H1 (cell line): Measurements from ENCODE around the gene ITLN1. TPM values are rescaled to one million over a fixed set of nuclear protein-coding genes. Genes with fewer than 3 reads are reported as not detected.

ENCODE experiments used
- CTCF ChIA-PET: fragments of 300-600 bp; sonication (Branson Sonifier 250); formaldehyde crosslinking; loops from one replicate; lab custom pipeline; 2021; ENCODE audit not compliant: partially characterized antibody; lab: Charles Lee
- POLR2A ChIA-PET: fragments of 300-600 bp; sonication (Branson Sonifier 250); formaldehyde crosslinking; loops from one replicate; lab custom pipeline; 2021; ENCODE audit warnings: inconsistent platforms; ENCODE audit not compliant: partially characterized antibody; lab: Charles Lee
- DNase-seq, 2 experiments: peaks; one replicate each; pipeline versions ENCODE4 v3.0.0 to v3.0.0-alpha.2; 2010 to 2022; ENCODE audit warnings: low spot score in 2 of 2, low read depth in 1 of 2, mixed read lengths in 1 of 2
- FAIRE-seq: peaks from 2 replicates; lab custom pipeline; 2011; peaks lifted over from hg19 to GRCh38; lab: Jason Lieb, UNC
- H2AFZ ChIP-seq: 2 replicates; pipeline ENCODE4 v1.8.1; 2012; ENCODE audit warnings: low read length, inconsistent platforms
- H2AK5ac ChIP-seq: 2 replicates; pipeline ENCODE4 v1.6.1; 2013; ENCODE audit warnings: low read depth, low read length
- H2BK120ac ChIP-seq: replicated peaks from 2 replicates; pipeline ENCODE3; 2013; ENCODE audit warnings: low read depth, low read length, inconsistent platforms
- H2BK12ac ChIP-seq: 2 replicates; pipeline ENCODE4 v1.6.1; 2013; ENCODE audit warnings: low read depth, low read length
- H2BK15ac ChIP-seq: 2 replicates; pipeline ENCODE4 v1.6.1; 2013; ENCODE audit warnings: low read length
- H2BK20ac ChIP-seq: 2 replicates; pipeline ENCODE4 v1.6.1; 2013; ENCODE audit warnings: low read length
- H2BK5ac ChIP-seq: 2 replicates; pipeline ENCODE4 v1.6.1; 2013; ENCODE audit warnings: low read depth, low read length
- H3K14ac ChIP-seq: 2 replicates; pipeline ENCODE4 v1.6.1; 2013; ENCODE audit warnings: inconsistent platforms; ENCODE audit not compliant: insufficient read length
- H3K18ac ChIP-seq: 2 replicates; pipeline ENCODE4 v1.6.1; 2013; ENCODE audit warnings: low read length; ENCODE audit errors: extremely low read depth
- H3K23ac ChIP-seq: 2 replicates; pipeline ENCODE4 v1.6.1; 2013; ENCODE audit warnings: inconsistent platforms; ENCODE audit not compliant: insufficient read length
- H3K23me2 ChIP-seq: 2 replicates; pipeline ENCODE4 v1.6.1; 2013; ENCODE audit warnings: low read depth, low read length
- H3K27ac ChIP-seq: 2 replicates; pipeline ENCODE4 v1.6.1; 2011; ENCODE audit warnings: low read depth, low read length, inconsistent platforms
- H3K27me3 ChIP-seq, 4 experiments: replicated peaks in 1 of 4; 1 replicate in 1 of 4; 2 replicates in 3 of 4; pipeline versions ENCODE4 v1.6.1 to v1.8.1; 2011 to 2013; ENCODE audit warnings: low read length in 3 of 4, mild to moderate bottlenecking in 3 of 4, inconsistent platforms in 2 of 4, mixed read lengths in 2 of 4, moderate library complexity in 1 of 4; ENCODE audit not compliant: control insufficient read depth in 3 of 4, insufficient read depth in 3 of 4; ENCODE audit errors: extremely low read depth in 1 of 4
- H3K36me3 ChIP-seq, 4 experiments: 2 replicates each; pipeline versions ENCODE4 v1.6.1 to v1.8.1; 2011 to 2013; ENCODE audit warnings: mild to moderate bottlenecking in 4 of 4, low read length in 3 of 4, moderate library complexity in 2 of 4, control low read depth in 1 of 4, inconsistent platforms in 1 of 4; ENCODE audit not compliant: insufficient read depth in 4 of 4, control insufficient read depth in 2 of 4
- H3K4ac ChIP-seq: replicated peaks from 2 replicates; pipeline ENCODE3; 2013; ENCODE audit warnings: low read length, low read depth, mixed read lengths, inconsistent platforms; ENCODE audit not compliant: insufficient read length
- H3K4me1 ChIP-seq, 4 experiments: replicated peaks in 1 of 4; 1 replicate in 1 of 4; 2 replicates in 3 of 4; pipeline versions ENCODE4 v1.6.1 to v1.8.1; 2011 to 2013; ENCODE audit warnings: low read length in 3 of 4, inconsistent platforms in 2 of 4, mixed read lengths in 1 of 4; ENCODE audit not compliant: insufficient read depth in 4 of 4, control insufficient read depth in 3 of 4
- H3K4me2 ChIP-seq, 2 experiments: 2 replicates each; pipeline versions ENCODE4 v1.6.1 to v1.8.1; 2011 to 2013; ENCODE audit warnings: low read depth in 2 of 2, low read length in 2 of 2, control low read depth in 1 of 2, inconsistent platforms in 1 of 2, mild to moderate bottlenecking in 1 of 2; ENCODE audit not compliant: insufficient read depth in 1 of 2
- H3K4me3 ChIP-seq, 4 experiments: fragments of 200-600, 300-600 bp in 1 of 4; sonication (generic), shearing (Covaris generic), sonication (Bioruptor Twin) in 1 of 4; 2 replicates each; pipeline versions ENCODE4 v1.5.1 to v1.8.1; 2011 to 2016; ENCODE audit warnings: low read length in 4 of 4, low read depth in 3 of 4, control low read depth in 2 of 4, inconsistent platforms in 2 of 4, mild to moderate bottlenecking in 2 of 4, mixed read lengths in 1 of 4, moderate library complexity in 1 of 4; ENCODE audit not compliant: insufficient read depth in 2 of 4; ENCODE audit errors: extremely low read depth in 1 of 4
- H3K56ac ChIP-seq: replicated peaks from 2 replicates; pipeline ENCODE3; 2013; ENCODE audit warnings: low read depth, mild to moderate bottlenecking, mixed read lengths, low read length, inconsistent platforms; ENCODE audit not compliant: insufficient read length
- H3K79me1 ChIP-seq: 2 replicates; pipeline ENCODE4 v1.6.1; 2013; ENCODE audit warnings: low read depth, low read length, control low read depth
- H3K79me2 ChIP-seq, 2 experiments: 2 replicates each; pipeline versions ENCODE4 v1.6.1 to v1.8.1; 2012 to 2013; ENCODE audit warnings: low read length in 2 of 2, mild to moderate bottlenecking in 2 of 2, inconsistent platforms in 1 of 2; ENCODE audit not compliant: insufficient read depth in 2 of 2, control insufficient read depth in 1 of 2
- H3K9ac ChIP-seq, 4 experiments: replicated peaks in 1 of 4; 1 replicate in 1 of 4; 2 replicates in 3 of 4; pipeline versions ENCODE4 v1.6.1 to v1.8.1; 2011 to 2013; ENCODE audit warnings: low read depth in 3 of 4, low read length in 3 of 4, control low read depth in 2 of 4, mild to moderate bottlenecking in 2 of 4, moderate library complexity in 2 of 4, inconsistent platforms in 1 of 4; ENCODE audit errors: extremely low read depth in 1 of 4
- H3K9me3 ChIP-seq, 2 experiments: 2 replicates each; pipeline versions ENCODE4 v1.6.1 to v1.8.1; 2012 to 2013; ENCODE audit warnings: mild to moderate bottlenecking in 2 of 2, moderate library complexity in 2 of 2, control low read depth in 1 of 2, inconsistent platforms in 1 of 2, low read depth in 1 of 2, low read length in 1 of 2, mixed read lengths in 1 of 2; ENCODE audit not compliant: insufficient read depth in 2 of 2
- H4K20me1 ChIP-seq, 2 experiments: replicated peaks in 1 of 2; 2 replicates each; pipeline versions ENCODE3 to v1.8.1; 2011 to 2013; ENCODE audit warnings: inconsistent platforms in 2 of 2, low read length in 2 of 2, mild to moderate bottlenecking in 1 of 2; ENCODE audit not compliant: insufficient read depth in 2 of 2, control insufficient read depth in 1 of 2
- H4K5ac ChIP-seq: 2 replicates; pipeline ENCODE4 v1.6.1; 2013; ENCODE audit warnings: low read length, low read depth, mixed read lengths, inconsistent platforms; ENCODE audit not compliant: insufficient read length
- H4K8ac ChIP-seq: 2 replicates; pipeline ENCODE4 v1.8.0; 2013; ENCODE audit warnings: mild to moderate bottlenecking, moderate library complexity, low read length, inconsistent platforms; ENCODE audit not compliant: insufficient read depth; ENCODE audit errors: extremely low read depth
- H4K91ac ChIP-seq: replicated peaks from 2 replicates; pipeline ENCODE3; 2013; ENCODE audit warnings: low read length, mixed read lengths, inconsistent platforms; ENCODE audit not compliant: insufficient read length
- ASH2L ChIP-seq: fragments of 200-600, 300-600 bp; sonication (generic); IDR thresholded peaks from one replicate; pipeline ENCODE4 v1.7.1; 2017; ENCODE audit warnings: low read length
- ATF2 ChIP-seq: IDR thresholded peaks from 2 replicates; pipeline ENCODE4 v1.6.1; 2012; ENCODE audit warnings: low read length, inconsistent platforms
- BRCA1 ChIP-seq: IDR thresholded peaks from 2 replicates; pipeline ENCODE4 v1.6.1; 2012; ENCODE audit warnings: low read depth, low read length, improper control_type of control experiment
- CBX5 ChIP-seq: fragments of 300-800, 300-1000 bp; sonication (generic); IDR thresholded peaks from 2 replicates; pipeline ENCODE4 v1.7.1; 2016; ENCODE audit warnings: antibody characterized with exemption, low read length, low read depth
- EZH2 ChIP-seq: fragments of 200-600 bp; sonication (generic); IDR thresholded peaks from 2 replicates; pipeline ENCODE4 v1.7.1; 2012; ENCODE audit warnings: low read depth, mild to moderate bottlenecking, moderate library complexity, low read length, inconsistent platforms; ENCODE audit not compliant: severe bottlenecking
- JUND ChIP-seq: IDR thresholded peaks from 2 replicates; pipeline ENCODE4 v1.6.1; 2011; ENCODE audit warnings: mild to moderate bottlenecking, improper control_type of control experiment, low read length
- KDM1A ChIP-seq: fragments of 200-600, 300-600 bp; sonication (generic); IDR thresholded peaks from 2 replicates; pipeline ENCODE4 v1.7.1; 2016; ENCODE audit warnings: mild to moderate bottlenecking, low read length, borderline replicate concordance
- POLR2AphosphoS5 ChIP-seq: IDR thresholded peaks from 2 replicates; pipeline ENCODE4 v1.6.1; 2011; ENCODE audit warnings: low read depth, low read length
- SIX5 ChIP-seq: IDR thresholded peaks from 2 replicates; pipeline ENCODE4 v1.6.1; 2011; ENCODE audit warnings: mild to moderate bottlenecking, low read depth, low read length
- SP2 ChIP-seq: IDR thresholded peaks from 2 replicates; pipeline ENCODE4 v1.6.1; 2012; ENCODE audit warnings: mild to moderate bottlenecking, low read length, inconsistent platforms
- TEAD4 ChIP-seq: IDR thresholded peaks from 2 replicates; pipeline ENCODE4 v1.6.1; 2012; ENCODE audit warnings: low read depth, low read length, inconsistent platforms, mixed read lengths
- whole genome bisulfite sequencing, 2 experiments: shearing (Covaris generic) in 1 of 2; methylation state at CpG; one replicate each; pipeline versions ENCODE4 v1.1.6 to v1.1.7; 2013 to 2015; ENCODE audit warnings: low lambda C conversion rate in 2 of 2, mixed read lengths in 2 of 2, inconsistent platforms in 1 of 2, low coverage in 1 of 2, missing lambda C conversion rate in 1 of 2; ENCODE audit not compliant: insufficient replicate concordance in 2 of 2, insufficient coverage in 1 of 2, insufficient read length in 1 of 2; ENCODE audit errors: extremely low coverage in 1 of 2, missing lambda C conversion rate in 1 of 2; 5-methylcytosine and 5-hydroxymethylcytosine counted together
- polyA plus RNA-seq, 7 experiments: library from polyadenylated mRNA; depleted of rRNA in 3 of 7; stranded (reverse) in 5 of 7; unstranded in 2 of 7; fragments of >200 nt in 5 of 7; fragments of 200-250 nt in 2 of 7; gene quantifications; 1 replicate in 5 of 7; 2 replicates in 1 of 7; 4 replicates in 1 of 7; pipeline versions ENCODE4 v1.2.1 to v1.2.3, GENCODE V29; 2011 to 2013; ENCODE audit warnings: missing spikeins in 2 of 7, mixed read lengths in 2 of 7
- total RNA-seq: library from RNA; stranded (reverse); fragmentation: NEBNext Ultra II Directional; extraction: Animal tissue kit (Norgen Biotek cat#: 25700); gene quantifications from 2 replicates; pipeline ENCODE4 v1.2.1, GENCODE V29; 2021

The ITLN1 gene
- total and polyA plus RNA-seq, 2 of the 8 experiments (the other 6 are each of a cell fraction or from before 2014, with no cell fraction given), result not detected

GRCh38 chr1:160924791-160925651 lies 40.0 kb upstream of the ITLN1 start:
- no peak overlapping the region for H2BK12ac ChIP-seq
- no peaks in the 10 kb centered on the region for H3K36me3 ChIP-seq
- peaks cover 6 to 9% of the 10 kb centered on the region in 2 experiments; a peak in 2 of 4 replicates for H3K9me3 ChIP-seq
- H3K4me3 ChIP-seq, result no peak overlapping the region
- H2BK15ac ChIP-seq, result no peak overlapping the region
- H3K79me2 ChIP-seq, result no peaks in the 10 kb centered on the region
- H2AK5ac ChIP-seq, result no peak overlapping the region
- H3K23me2 ChIP-seq, result no peaks in the 10 kb centered on the region
- no peaks in the 10 kb centered on the region for H3K4me1 ChIP-seq
- H3K4ac ChIP-seq, result no peak overlapping the region
- H3K79me1 ChIP-seq, result no peaks in the 10 kb centered on the region
- H4K91ac ChIP-seq, result no peak overlapping the region
- WGBS, 2 experiments, result 95% methylated on average over 7 of the region's 7 CpGs; no CpG with 5 or more reads in 1 of the 2 experiments
- H2AFZ ChIP-seq, result no peak overlapping the region
- H3K27me3 ChIP-seq, result no peaks in the 10 kb centered on the region
- H4K8ac ChIP-seq, result no peak overlapping the region
- no peak for DNase-seq
- no peak overlapping the region for H3K56ac ChIP-seq
- no peak for FAIRE-seq
- no peak overlapping the region for H2BK120ac ChIP-seq
- H3K23ac ChIP-seq, result no peak overlapping the region
- H3K27ac ChIP-seq, result no peak overlapping the region
- no peaks in the 10 kb centered on the region for H4K20me1 ChIP-seq
- no peak overlapping the region for H2BK20ac ChIP-seq
- H3K4me2 ChIP-seq, result no peak overlapping the region
- no peak overlapping the region for H3K9ac ChIP-seq
- no peak overlapping the region for H4K5ac ChIP-seq
- no peak overlapping the region for H3K18ac ChIP-seq
- CTCF ChIA-PET, result interaction anchor here (0.8 to 1.5 kb wide), 5 partner anchors 18 to 144 kb away, joined by 3 to 5 read pairs (median 3); no protein-coding TSS in a partner anchor
- POLR2A ChIA-PET, result interaction anchor here (0.6 kb wide), 1 partner anchor 386 kb away, joined by 4 read pairs; no protein-coding TSS in a partner anchor
- H2BK5ac ChIP-seq, result no peak overlapping the region
- H3K14ac ChIP-seq, result no peak overlapping the region
- no peak for TF ChIP-seq SIX5
- TF ChIP-seq CBX5, result no peak
- no peak for TF ChIP-seq KDM1A
- no peak for TF ChIP-seq ATF2
- TF ChIP-seq TEAD4, result no peak
- no peak for TF ChIP-seq JUND
- no peak for TF ChIP-seq SP2
- TF ChIP-seq ASH2L, result no peak
- no peak for TF ChIP-seq BRCA1
- no peak for TF ChIP-seq POLR2AphosphoS5
- TF ChIP-seq EZH2, result no peak
